Caco-2 (cell line): Measurements from ENCODE around the gene DCTN2. TPM values are rescaled to one million over a fixed set of nuclear protein-coding genes. Genes with fewer than 3 reads are reported as not detected.

Experiments used
- BruUV-seq: library from RNA; stranded (reverse); fragments of 400-500 nt; replicated peaks from 2 replicates; lab custom pipeline; 2021; lab: Mats Ljungman, UMichigan
- CTCF ChIA-PET: fragments of 300-600 bp; sonication (Branson Sonifier 250); formaldehyde crosslinking; loops from one replicate; lab custom pipeline; 2022; ENCODE audit warnings: antibody characterized with exemption; lab: Charles Lee
- POLR2A ChIA-PET: fragments of 300-600 bp; sonication (Branson Sonifier 250); formaldehyde crosslinking; loops from one replicate; lab custom pipeline; 2022; ENCODE audit warnings: antibody characterized with exemption; lab: Charles Lee
- DNase-seq, 2 experiments: peaks; one replicate each; pipeline versions ENCODE4 v3.0.0 to v3.0.0-alpha.2; 2020 to 2022
- H3K27me3 ChIP-seq: replicated peaks from 2 replicates; pipeline ENCODE4 v1.6.0; 2011; ENCODE audit warnings: low read length; ENCODE audit not compliant: control insufficient read depth, insufficient read depth
- H3K36me3 ChIP-seq: 2 replicates; pipeline ENCODE4 v1.5.1; 2011; ENCODE audit warnings: low read length; ENCODE audit not compliant: control insufficient read depth, insufficient read depth
- H3K4me1 ChIP-seq: fragments of 250-450 bp; sonication (Bioruptor Pico); 2 replicates; pipeline ENCODE4 v1.5.1; 2020; ENCODE audit warnings: mild to moderate bottlenecking
- H3K4me3 ChIP-seq: 2 replicates; pipeline ENCODE4 v1.5.1; 2011; ENCODE audit warnings: low read depth, mild to moderate bottlenecking, control low read depth, low read length
- H3K9me3 ChIP-seq: fragments of 250-450 bp; sonication (Bioruptor Pico); 2 replicates; pipeline ENCODE4 v1.5.1; 2020; ENCODE audit warnings: mild to moderate bottlenecking, moderate library complexity
- H3K27ac Mint-ChIP-seq: one replicate; pipeline ENCODE4 v1.8.0; 2022; ENCODE audit warnings: mixed read lengths; ENCODE audit not compliant: unreplicated experiment
- H3K27me3 Mint-ChIP-seq: one replicate; pipeline ENCODE4 v1.8.0; 2022; ENCODE audit warnings: mixed read lengths; ENCODE audit not compliant: insufficient read depth, unreplicated experiment
- H3K36me3 Mint-ChIP-seq: one replicate; pipeline ENCODE4 v1.8.0; 2022; ENCODE audit warnings: mild to moderate bottlenecking, mixed read lengths; ENCODE audit not compliant: insufficient read depth, unreplicated experiment
- H3K4me1 Mint-ChIP-seq: one replicate; pipeline ENCODE4 v1.8.0; 2022; ENCODE audit warnings: low read depth, mixed read lengths; ENCODE audit not compliant: unreplicated experiment
- H3K4me3 Mint-ChIP-seq: one replicate; pipeline ENCODE4 v1.8.0; 2022; ENCODE audit warnings: mild to moderate bottlenecking, moderate library complexity, mixed read lengths; ENCODE audit not compliant: unreplicated experiment
- H3K9me3 Mint-ChIP-seq: one replicate; pipeline ENCODE4 v1.8.0; 2022; ENCODE audit warnings: mixed read lengths; ENCODE audit not compliant: unreplicated experiment
- CTCF ChIP-seq, 2 experiments: fragments of 200-600 bp in 1 of 2; IDR thresholded peaks; 1 replicate in 1 of 2; 2 replicates in 1 of 2; pipeline versions ENCODE4 v1.5.1 to v1.8.0; 2011 to 2022; ENCODE audit warnings: antibody characterized with exemption in 1 of 2, control low read depth in 1 of 2, inconsistent platforms in 1 of 2, low read depth in 1 of 2, low read length in 1 of 2, mild to moderate bottlenecking in 1 of 2, moderate library complexity in 1 of 2; ENCODE audit not compliant: insufficient read depth in 1 of 2, severe bottlenecking in 1 of 2, unreplicated experiment in 1 of 2
- intact Hi-C: fragments of 100-400 bp; cut with micrococcal nuclease; formaldehyde crosslinking; loops from one replicate; pipeline ENCODE4 v1.10.0; 2022; ENCODE audit not compliant: unreplicated experiment
- total RNA-seq: library from RNA; stranded (reverse); gene quantifications from 2 replicates; pipeline ENCODE4 v1.2.3, GENCODE V29; 2022

Gene DCTN2
- total RNA-seq, 1 experiment from 2014 or later: 94.4 TPM

- no peaks in the 10 kb centered on the region for H3K36me3 ChIP-seq
- no peaks in the 10 kb centered on the region for H3K27me3 ChIP-seq
- Mint-ChIP-seq H3K4me1 (no peaks in the 10 kb centered on the region), H3K27me3 (peaks cover 3% of the 10 kb centered on the region), H3K4me3 (no peak overlapping the region), H3K36me3 (peaks cover 7% of the 10 kb centered on the region), H3K27ac (no peak overlapping the region), H3K9me3 (no peaks in the 10 kb centered on the region)
- no peak overlapping the region for H3K4me3 ChIP-seq
- intact Hi-C loops: no loop called here
- POLR2A ChIA-PET: no interaction called here
- H3K4me1 ChIP-seq: no peaks in the 10 kb centered on the region
- no TSS peak for BruUV-seq
- no peak for DNase-seq
- H3K9me3 ChIP-seq: no peaks in the 10 kb centered on the region
- TF ChIP-seq CTCF (IDR thresholded peaks at IDR 0.05; ENCODE audit: insufficient read depth in 1 of 2, low read depth in 1 of 2, low read length in 1 of 2, severe bottlenecking in 1 of 2, unreplicated experiment in 1 of 2): no peak
- CTCF ChIA-PET: no interaction called here
Observed at GRCh38 chr12:57569858-57570257, 22.9 kb upstream of the DCTN2 start.

- H3K27ac Mint-ChIP-seq: no peak overlapping the region
- Histone ChIP-seq H3K36me3 (no peaks in the 10 kb centered on the region), H3K4me3 (no peak overlapping the region), H3K27me3 (no peaks in the 10 kb centered on the region), H3K4me1 (no peaks in the 10 kb centered on the region), H3K9me3 (no peaks in the 10 kb centered on the region)
- no peak for TF ChIP-seq CTCF (IDR thresholded peaks at IDR 0.05; ENCODE audit: insufficient read depth in 1 of 2, low read depth in 1 of 2, low read length in 1 of 2, severe bottlenecking in 1 of 2, unreplicated experiment in 1 of 2)
- POLR2A ChIA-PET: no interaction called here
- H3K27me3 Mint-ChIP-seq: peaks cover 10% of the 10 kb centered on the region
- intact Hi-C loops: no loop called here
- H3K4me3 Mint-ChIP-seq: no peak overlapping the region
- no peaks in the 10 kb centered on the region for H3K4me1 Mint-ChIP-seq
- CTCF ChIA-PET: no interaction called here
- BruUV-seq: no TSS peak
- peaks cover 7% of the 10 kb centered on the region for H3K36me3 Mint-ChIP-seq
- H3K9me3 Mint-ChIP-seq: no peaks in the 10 kb centered on the region
- DNase-seq: no peak
Observed at GRCh38 chr12:57568838-57569237, 21.8 kb upstream of the DCTN2 start.

- no peak overlapping the region for H3K4me3 ChIP-seq
- H3K27me3 ChIP-seq: no peaks in the 10 kb centered on the region
- H3K36me3 ChIP-seq: no peaks in the 10 kb centered on the region
- ChIA-PET CTCF (no interaction called here), POLR2A (no interaction called here)
- BruUV-seq: no TSS peak
- Mint-ChIP-seq H3K4me3 (no peak overlapping the region), H3K27ac (no peak overlapping the region), H3K36me3 (no peaks in the 10 kb centered on the region), H3K27me3 (peaks cover 20% of the 10 kb centered on the region), H3K4me1 (no peaks in the 10 kb centered on the region), H3K9me3 (no peaks in the 10 kb centered on the region)
- intact Hi-C loops: no loop called here
- no peak for DNase-seq
- no peaks in the 10 kb centered on the region for H3K9me3 ChIP-seq
- H3K4me1 ChIP-seq: no peaks in the 10 kb centered on the region
- TF ChIP-seq CTCF (IDR thresholded peaks at IDR 0.05; ENCODE audit: insufficient read depth in 1 of 2, low read depth in 1 of 2, low read length in 1 of 2, severe bottlenecking in 1 of 2, unreplicated experiment in 1 of 2): no peak
Observed at GRCh38 chr12:57564178-57564740, 17.3 kb upstream of the DCTN2 start.
